Measurements from ENCODE around the gene C1orf50. TPM values are rescaled to one million over a fixed set of nuclear protein-coding genes. Genes with fewer than 3 reads are reported as not detected.
A peak's percentile ranks its signal among the peaks of the same experiment; 100 is the strongest.

C1orf50 gene
- total and polyA plus RNA-seq, 8 donors = 1.6 to 3.5 (median 2.6) TPM

DNA sequence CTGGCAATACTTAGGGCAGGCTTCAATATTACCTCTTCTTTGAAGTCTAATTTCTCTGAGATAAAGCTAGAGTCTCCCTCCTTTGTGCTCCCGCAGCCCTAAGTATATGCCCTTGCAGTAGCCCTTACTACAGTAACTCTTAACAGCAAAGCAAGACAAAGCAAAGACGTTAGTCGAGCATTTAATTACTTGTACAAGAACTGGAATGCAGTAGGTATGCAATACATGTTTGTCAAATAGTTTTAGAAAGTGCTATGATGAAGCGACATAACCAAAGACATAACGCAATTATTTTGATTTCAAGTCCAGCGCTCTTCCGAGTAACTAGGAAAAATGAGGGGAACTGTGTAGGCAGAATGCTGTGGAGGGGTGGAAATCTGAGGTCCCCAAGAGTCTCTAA lies 1.8 kb upstream of the C1orf50 start:
- Histone ChIP-seq H3K4me1 (peaks cover 0 to 19% (median 11%) of the 10 kb centered on the region in 3 donors), H3K36me3 (peaks cover 0 to 2% (median 0%) of the 10 kb centered on the region in 3 donors), H3K9me3 (no peaks in the 10 kb centered on the region), H3K4me3 (peak overlapping the region in 3 of 4 donors; percentile 96 to 98 (median 96)), H3K27ac (peak overlapping the region in 1 of 4 donors; percentile 62), H3K27me3 (no peaks in the 10 kb centered on the region)
- no peak for FAIRE-seq
- no peak for DNase-seq
- no peak for ATAC-seq
- whole genome bisulfite sequencing, 2 donors = 17 to 24% methylated on average over 7 of the region's 7 CpGs
- intact Hi-C loops (cut with DNase I) = no loop called here
- no peak for TF ChIP-seq CTCF (IDR thresholded peaks at IDR 0.05)

DNA sequence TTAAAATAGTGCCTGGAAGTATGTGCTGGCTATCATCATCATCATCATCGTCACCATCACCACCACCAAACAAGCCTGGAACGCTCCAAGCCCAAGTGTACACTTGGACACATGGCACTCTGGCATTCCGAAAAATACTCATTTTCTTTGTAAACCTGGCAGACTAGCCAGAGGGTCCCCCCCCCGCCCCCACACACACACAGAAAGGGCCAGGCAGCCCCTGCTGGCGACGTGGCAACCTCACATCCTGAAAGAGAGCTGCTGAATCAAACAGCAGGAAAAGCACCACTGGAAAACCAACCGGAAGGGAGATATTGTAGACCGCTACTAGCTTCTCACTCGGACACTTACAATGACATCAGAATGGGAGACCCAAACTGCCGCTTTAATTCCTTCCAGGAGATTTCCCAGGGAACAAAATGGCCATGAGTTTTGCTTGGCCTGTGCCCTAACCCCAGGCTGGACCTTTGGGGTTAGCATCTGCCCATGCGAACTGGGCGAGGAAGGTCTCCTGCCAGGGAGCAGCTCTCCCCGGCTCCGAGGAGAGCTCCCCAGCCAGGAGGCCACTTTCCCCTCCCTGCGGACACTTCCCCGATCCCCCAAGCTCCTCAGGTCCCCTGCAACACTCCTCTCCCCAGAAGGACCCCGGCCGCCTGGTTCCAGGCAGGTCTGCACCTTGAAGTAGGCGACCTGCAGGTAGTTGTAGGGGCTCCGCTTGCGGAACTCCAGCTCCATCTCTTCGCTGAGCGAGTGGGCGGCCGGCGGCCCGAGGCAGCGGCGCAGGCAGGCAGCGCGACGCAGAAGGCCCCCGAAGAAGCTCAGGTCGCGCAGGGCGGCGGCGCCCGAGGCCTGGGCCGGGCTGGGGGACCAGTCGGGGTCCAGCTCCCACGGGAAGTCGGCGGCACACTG lies 963 bp upstream of the C1orf50 start:
- no peaks in the 10 kb centered on the region for H3K27me3 ChIP-seq
- 0 to 1% methylated on average over 37 to 44 of the region's 44 CpGs for WGBS, 2 donors
- no peaks in the 10 kb centered on the region for H3K36me3 ChIP-seq
- ATAC-seq = peak in 3 of 4 donors; percentile 3 to 40 (median 26)
- FAIRE-seq = no peak
- H3K27ac ChIP-seq = peak overlapping the region; percentile 57 to 83 (median 66)
- intact Hi-C loops (cut with DNase I) = no loop called here
- H3K9me3 ChIP-seq = no peaks in the 10 kb centered on the region
- H3K4me1 ChIP-seq = peaks cover 0 to 19% (median 11%) of the 10 kb centered on the region in 3 donors
- H3K4me3 ChIP-seq = peak overlapping the region; percentile 96 to 98 (median 96)
- peak in 1 of 4 donors; percentile 22 for TF ChIP-seq CTCF (IDR thresholded peaks at IDR 0.05)
- DNase-seq = peak in 5 of 6 donors; percentile 21 to 85 (median 35)

- peak overlapping the region; percentile 96 to 98 (median 96) for H3K4me3 ChIP-seq
- H3K27me3 ChIP-seq = no peaks in the 10 kb centered on the region
- peaks cover 0 to 19% (median 11%) of the 10 kb centered on the region in 3 donors for H3K4me1 ChIP-seq
- no peaks in the 10 kb centered on the region for H3K9me3 ChIP-seq
- peak overlapping the region; percentile 75 to 87 (median 83) for H3K27ac ChIP-seq
- no peak for TF ChIP-seq CTCF (IDR thresholded peaks at IDR 0.05)
- 1% methylated on average over 23 of the region's 23 CpGs for WGBS, 2 donors
- intact Hi-C loops (cut with DNase I) = no loop called here
- no peaks in the 10 kb centered on the region for H3K36me3 ChIP-seq
- FAIRE-seq (no peak), DNase-seq (no peak), ATAC-seq (peak in 3 of 4 donors; percentile 5 to 31 (median 7))
Observed at GRCh38 chr1:42767510-42768000, 506 bp downstream of the C1orf50 start.

- DNase-seq (no peak), ATAC-seq (no peak), FAIRE-seq (no peak)
- Histone ChIP-seq H3K27ac (no peak overlapping the region), H3K9me3 (no peaks in the 10 kb centered on the region), H3K4me1 (peaks cover 0 to 19% (median 11%) of the 10 kb centered on the region in 3 donors), H3K4me3 (peak overlapping the region in 2 of 4 donors; percentile 96 to 98), H3K36me3 (no peaks in the 10 kb centered on the region), H3K27me3 (no peaks in the 10 kb centered on the region)
- no peak for TF ChIP-seq CTCF (IDR thresholded peaks at IDR 0.05)
- WGBS, 2 donors = 75 to 80% methylated on average over 2 of the region's 2 CpGs
- intact Hi-C loops (cut with DNase I) = no loop called here
Observed at GRCh38 chr1:42768172-42768571, 1.1 kb downstream of the C1orf50 start.

All from pancreas (tissue), 10 donors.